PC-9 (cell line): ENCODE measurements around the gene ITCH.

Experiments
- CTCF ChIP-seq: fragments of 200-600 bp; sonication (generic); conservative IDR thresholded peaks from 2 replicates; pipeline ENCODE4 v1.6.1; 2017; ENCODE audit warnings: mixed run types, antibody characterized with exemption, mild to moderate bottlenecking, moderate library complexity
- EZH2 ChIP-seq: fragments of 200-600 bp; sonication (generic); IDR thresholded peaks from 2 replicates; pipeline ENCODE4 v1.8.0; 2017; ENCODE audit warnings: antibody characterized with exemption, low read depth

GRCh38 chr20:34558320-34559218 is 195.5 kb downstream of the ITCH start, which contains the start of gene MAP1LC3A:
- TF ChIP-seq CTCF, result no peak
- no peak for TF ChIP-seq EZH2
